ENCODE data around the gene ZNF701.

DNA sequence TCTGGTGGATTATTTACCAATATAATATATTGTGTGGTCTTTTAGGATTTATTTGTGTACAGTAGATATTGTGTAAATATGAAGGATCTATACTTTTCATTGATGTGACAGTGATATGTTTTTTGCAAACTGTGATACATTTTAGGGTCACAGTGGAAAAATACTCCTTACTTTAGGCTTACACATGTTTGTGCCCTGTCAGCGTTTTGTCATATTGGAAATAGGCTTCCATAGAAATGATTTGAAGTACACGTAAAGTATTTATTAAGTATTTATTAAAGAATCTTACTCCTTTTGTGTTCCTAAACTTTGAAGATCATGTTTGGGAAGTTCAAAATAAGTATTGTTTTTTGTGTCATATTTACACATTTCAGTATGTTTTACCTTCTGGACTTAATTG lies 37.6 kb upstream of the ZNF701 start:
- no peak for TF ChIP-seq YY1 (IDR thresholded peaks at IDR 0.05; ENCODE audit: insufficient read depth, insufficient read length)
- TF ChIP-seq SUZ12 (IDR thresholded peaks at IDR 0.05; ENCODE audit: extremely low read depth, insufficient read depth, insufficient read length): no peak
